HG03159 (cell line): Measurements from ENCODE around the gene SEMA4G.

Experiments used
- ATAC-seq: cut with Tn5 transposase; IDR thresholded peaks from one replicate; pipeline ENCODE4 v1.9.1; 2021; ENCODE audit warnings: mild to moderate bottlenecking, moderate library complexity; ENCODE audit not compliant: unreplicated experiment

The SEMA4G gene, protein sequence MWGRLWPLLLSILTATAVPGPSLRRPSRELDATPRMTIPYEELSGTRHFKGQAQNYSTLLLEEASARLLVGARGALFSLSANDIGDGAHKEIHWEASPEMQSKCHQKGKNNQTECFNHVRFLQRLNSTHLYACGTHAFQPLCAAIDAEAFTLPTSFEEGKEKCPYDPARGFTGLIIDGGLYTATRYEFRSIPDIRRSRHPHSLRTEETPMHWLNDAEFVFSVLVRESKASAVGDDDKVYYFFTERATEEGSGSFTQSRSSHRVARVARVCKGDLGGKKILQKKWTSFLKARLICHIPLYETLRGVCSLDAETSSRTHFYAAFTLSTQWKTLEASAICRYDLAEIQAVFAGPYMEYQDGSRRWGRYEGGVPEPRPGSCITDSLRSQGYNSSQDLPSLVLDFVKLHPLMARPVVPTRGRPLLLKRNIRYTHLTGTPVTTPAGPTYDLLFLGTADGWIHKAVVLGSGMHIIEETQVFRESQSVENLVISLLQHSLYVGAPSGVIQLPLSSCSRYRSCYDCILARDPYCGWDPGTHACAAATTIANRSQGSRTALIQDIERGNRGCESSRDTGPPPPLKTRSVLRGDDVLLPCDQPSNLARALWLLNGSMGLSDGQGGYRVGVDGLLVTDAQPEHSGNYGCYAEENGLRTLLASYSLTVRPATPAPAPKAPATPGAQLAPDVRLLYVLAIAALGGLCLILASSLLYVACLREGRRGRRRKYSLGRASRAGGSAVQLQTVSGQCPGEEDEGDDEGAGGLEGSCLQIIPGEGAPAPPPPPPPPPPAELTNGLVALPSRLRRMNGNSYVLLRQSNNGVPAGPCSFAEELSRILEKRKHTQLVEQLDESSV

DNA sequence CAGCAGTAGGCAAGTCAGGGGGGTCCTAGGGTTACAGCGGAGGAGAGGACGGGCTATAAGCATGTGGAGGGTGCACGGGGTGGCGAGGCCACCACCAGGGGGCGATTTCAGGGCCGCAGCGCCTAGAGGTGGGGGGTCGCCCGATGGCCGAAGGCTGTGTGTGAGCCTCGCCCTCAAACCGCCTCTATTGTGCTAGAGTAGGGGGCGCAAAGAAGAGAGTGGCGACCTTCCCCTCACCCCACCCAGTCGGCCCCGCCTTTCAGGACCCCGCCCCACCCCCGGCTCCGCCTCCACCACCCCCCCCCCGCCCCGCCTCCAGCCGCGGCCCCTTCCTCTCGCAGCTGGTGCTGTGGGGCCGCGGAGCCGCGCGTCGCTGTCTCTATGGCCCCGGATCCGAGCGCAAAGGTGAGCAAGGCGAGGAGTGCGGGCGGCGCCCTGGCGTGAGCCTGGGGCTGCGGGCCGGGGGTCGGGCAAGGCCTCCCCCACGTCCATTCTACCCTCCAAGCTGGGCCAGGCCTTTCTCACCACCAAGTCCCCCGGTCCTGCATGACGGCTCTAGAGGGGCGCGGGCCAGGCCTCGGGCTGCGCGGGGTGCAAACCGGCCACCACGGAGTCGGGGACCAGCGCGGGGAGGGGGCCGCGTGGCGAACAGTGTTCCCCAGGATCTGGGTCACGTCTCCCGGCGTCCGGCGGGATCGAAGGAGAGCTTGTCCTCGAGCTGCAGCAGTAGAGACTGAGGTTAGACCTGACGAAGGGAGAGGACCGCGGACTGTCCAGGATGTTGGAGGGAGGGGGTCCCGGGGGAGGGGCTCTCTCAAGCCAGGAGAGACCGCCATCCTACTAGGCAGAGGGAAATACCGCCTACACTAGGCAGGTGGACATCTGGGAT, at the start of gene SEMA4G:
Gene SEMA4G, plus strand, starts transcription at position 318 of the 889 bp plus-strand sequence. CDS start 3,409 bp downstream, outside the sequence.
- peak; percentile 76 for ATAC-seq

DNA sequence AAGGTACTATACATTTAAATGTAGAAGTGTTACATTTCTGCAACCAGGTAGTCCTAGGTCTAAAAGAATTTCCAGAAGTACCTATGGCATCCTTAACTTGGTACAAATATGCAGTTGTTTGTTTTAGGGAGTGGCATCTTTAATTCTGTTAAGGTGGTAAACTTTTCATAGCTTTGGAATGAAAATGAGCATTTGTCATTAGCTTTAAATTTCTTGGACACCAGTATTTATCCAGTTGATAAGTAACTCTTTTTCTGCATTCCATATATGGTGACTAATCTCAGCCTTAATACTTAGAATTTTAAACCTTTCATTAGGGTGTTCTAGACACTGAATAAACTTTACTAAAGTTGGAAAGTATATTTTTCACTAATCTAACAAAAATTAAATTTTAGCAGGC, 45.7 kb upstream of the SEMA4G start:
- ATAC-seq, result no peak

DNA sequence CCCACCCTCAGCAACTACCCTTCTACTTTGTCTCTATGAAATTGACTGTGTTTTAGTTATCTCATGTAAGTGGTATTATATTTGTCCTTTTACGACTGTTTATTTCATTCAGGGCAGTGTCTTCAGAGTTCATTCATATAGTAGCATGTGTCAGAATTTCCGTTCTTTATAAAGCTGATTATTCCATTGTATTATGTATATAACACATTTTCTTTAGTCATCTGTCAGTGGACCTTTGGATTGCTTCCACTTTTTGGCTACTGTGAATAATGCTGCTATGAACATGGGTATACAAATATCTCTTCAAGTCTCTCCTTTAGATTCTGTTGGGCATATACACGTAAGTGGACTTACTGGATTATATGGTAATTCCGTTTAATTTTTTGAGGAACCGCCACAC, 42.0 kb upstream of the SEMA4G start:
- no peak for ATAC-seq

DNA sequence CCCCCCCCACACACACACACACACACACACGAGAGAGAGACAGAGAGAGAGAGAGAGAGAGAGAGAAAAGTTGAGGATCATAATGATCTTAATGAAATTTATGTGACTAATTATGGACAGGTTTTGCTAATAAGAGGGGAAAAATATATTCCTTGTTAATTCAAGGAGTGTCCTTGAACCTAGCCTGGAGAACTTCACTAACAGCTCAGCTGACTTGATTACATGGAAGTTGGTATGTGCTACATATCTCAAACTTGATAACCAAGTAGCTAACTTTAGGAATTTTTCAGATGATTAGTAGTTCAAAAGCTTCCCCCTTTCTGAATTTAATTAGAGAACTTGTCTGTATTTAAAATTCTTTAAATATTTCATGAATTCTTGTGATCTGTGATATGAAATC, 41.3 kb upstream of the SEMA4G start:
- no peak for ATAC-seq

DNA sequence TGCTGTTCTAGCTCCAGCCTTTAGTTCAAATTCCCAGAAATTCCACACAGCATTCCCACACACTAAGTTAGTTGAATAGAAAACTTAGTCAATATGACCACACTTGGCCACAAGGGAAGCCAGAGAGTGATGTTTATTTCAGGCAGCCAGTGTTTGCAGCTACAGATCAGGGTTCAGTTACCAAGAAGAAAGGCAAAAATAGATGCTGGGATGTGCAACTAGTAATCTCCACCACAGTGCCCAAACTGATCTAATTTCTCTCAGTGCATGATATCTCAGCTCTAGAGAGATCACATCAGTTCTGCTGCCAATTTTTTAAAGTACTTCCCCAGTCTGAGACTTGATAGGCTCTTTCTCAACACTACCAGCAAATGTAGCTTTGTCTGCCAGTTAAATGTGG, 38.9 kb upstream of the SEMA4G start:
- no peak for ATAC-seq

DNA sequence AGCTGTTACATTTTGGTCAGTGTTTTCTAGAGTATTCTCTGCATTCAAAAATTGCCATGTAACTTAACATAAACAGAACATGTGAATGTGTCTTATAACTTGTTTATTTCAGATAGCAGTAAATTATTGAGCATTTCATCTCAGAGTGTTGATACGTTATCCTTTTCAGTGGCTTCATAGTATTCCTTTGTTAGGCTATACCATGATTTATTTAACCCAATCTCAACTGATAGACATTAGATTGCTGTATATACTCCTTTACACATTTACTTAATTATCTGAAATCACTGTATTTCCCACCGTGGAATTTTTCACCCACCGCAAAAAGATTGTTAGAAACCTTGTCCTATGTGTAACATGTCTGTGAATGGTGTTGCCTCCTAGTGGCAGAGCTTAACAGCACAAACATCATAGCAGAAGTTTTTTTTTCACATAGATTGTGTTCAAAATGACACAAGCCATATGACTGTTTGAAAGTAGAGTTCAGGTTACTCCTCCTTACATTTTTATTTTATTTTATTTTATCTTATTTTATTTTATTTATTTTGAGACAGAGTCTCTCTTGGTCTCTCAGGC, 35.1 kb upstream of the SEMA4G start:
- no peak for ATAC-seq

DNA sequence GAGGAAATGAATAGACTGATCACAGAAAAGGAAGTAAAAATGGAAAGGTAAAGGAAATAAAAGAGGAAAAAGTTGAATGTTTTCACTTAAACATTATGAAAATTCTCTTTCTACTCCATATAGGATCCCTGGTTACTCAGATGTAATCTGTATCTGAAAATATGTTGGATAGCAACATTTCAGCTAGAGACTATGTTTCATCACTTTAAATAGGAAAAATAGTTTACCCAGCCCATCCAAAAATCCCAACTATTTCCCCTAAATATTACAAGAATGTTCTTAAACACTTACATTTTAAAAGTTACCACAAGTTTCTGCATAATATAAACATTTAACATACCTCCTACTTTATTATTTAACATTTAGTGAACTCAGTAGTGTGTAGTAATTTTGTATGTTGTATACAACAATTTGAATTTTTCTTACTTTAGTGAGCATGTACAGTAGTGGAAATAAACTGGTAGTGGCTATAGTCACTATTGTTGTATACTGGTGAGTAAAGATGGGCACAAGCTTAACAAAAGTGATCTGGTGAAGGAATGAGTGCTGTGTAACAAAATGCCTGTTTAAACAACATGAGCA, 29.4 kb upstream of the SEMA4G start:
- ATAC-seq, result no peak

DNA sequence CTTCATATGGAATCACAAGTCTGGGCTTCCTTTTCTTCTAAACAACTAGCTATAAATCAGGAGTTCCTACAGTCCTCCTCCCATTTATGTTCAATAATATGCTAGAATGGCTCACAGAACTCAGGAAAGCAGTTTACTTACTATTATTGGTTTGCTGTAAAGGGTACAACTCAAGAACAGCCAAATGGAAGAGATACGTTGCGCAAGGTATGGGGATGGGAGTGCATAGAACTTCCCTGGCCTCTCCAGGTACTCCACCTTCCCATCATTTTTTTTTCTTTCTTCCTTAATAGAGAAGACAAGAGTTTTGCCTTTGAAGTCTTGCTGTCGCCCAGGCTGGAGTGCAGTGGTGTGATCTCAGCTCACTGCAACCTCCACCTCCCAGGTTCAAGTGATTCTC, 27.1 kb upstream of the SEMA4G start:
- ATAC-seq, result no peak

DNA sequence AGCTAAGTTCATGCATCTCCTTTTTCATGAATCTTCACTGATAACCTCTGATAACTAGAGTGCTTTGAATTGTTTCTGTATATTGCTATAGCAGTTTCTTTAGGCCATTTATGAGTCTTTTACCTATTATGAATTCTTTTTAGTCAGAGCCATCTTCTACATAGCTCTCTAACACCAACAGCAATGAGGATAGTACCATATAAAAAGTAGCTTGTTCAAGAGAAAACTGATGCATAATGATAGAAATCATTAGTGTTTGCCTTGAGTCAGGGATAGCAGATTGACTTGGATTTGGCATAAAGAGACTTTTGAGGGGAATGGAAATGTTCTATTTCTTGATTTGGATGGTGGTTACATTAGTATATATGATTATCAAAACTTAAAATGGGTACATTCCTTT, 25.8 kb upstream of the SEMA4G start:
- no peak for ATAC-seq

DNA sequence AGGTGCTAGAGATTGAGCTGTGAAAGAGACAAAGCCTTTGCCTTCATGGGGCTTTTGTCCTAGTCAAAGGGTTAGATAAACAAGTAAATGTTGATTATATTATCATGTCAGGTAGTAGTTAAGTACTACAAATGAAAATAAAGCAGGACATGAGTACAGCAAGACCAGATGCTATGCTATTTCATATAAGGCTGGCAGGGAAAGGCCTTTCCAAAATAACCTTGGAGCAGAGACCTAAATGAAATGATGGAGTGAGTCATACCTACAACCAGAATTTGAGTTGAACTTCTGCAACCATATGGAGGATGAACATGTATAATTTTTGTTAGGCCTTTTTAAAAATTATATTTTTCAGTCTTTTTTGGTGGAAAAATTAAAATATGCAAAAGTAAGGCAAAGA, 23.6 kb upstream of the SEMA4G start:
- ATAC-seq, result no peak

DNA sequence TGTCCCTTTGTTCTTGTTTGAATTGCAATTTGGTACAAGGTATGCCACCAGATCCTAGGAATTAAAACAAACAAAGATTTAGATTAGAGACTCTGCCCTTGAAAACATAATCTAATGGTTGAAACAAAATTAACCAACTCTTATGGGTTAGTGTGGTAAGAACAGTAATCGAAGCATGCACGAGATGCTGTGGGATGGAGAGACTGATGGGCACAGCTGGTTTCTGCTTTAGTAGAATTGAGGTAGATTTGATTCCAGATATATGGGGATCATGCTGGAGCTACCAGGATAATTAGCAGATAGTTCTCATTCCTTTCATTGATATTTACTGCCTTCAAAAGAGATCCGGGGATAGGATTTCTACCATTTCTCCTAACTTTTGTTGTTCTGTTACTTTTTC, 20.4 kb upstream of the SEMA4G start:
- no peak for ATAC-seq

DNA sequence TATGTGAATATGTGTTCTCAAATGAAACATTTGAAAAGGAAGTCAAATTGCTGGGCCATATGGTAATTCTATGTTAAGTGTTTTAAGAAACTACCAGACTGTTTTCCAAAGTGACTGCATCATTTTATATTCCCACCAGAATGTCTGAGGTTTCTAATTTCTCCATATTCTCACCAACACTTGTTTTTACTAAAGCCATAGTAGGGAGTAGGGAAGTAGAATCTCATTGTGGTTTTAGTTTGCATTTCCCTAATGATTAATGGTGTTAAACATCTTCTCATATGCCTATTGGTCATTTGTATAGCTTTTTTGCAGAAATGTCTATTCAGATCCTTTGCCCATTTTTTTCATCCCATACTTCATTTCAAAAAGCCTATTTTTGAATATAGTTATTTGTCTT, 9.1 kb upstream of the SEMA4G start:
- no peak for ATAC-seq

DNA sequence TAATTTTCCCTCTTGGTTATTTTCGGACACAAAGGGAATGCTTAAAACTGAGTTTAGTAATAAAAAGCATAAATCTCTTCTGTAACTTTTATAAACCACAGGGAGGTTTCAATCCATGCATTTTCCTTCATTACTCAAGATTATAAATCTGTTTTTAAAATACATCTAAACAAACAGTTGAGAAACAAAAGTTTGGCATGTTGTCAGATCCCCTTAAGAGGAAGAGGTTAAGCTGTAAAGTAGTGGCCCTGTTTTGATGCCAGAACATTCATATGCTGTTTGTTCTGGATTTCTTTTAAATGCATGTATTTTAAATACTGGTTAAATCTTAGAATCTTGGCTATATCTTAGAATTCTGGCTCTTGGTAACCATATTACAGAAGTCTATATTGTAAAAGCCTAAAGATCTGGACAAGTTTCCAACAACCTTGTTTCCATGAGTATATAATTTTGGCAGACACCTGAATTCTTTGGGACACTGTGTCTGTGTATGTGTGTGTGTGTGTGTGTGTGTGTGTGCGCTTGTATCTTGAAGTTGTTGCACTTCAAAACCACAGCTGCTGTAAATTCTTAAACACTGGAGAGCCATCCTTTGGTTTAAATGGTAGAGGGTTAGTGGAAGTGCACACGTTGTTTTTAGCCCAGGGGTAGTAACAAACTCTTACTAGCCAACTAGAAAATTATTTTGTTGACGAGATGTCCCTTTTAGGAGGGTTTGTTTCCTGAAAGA, 6.8 kb upstream of the SEMA4G start:
- ATAC-seq, result no peak

DNA sequence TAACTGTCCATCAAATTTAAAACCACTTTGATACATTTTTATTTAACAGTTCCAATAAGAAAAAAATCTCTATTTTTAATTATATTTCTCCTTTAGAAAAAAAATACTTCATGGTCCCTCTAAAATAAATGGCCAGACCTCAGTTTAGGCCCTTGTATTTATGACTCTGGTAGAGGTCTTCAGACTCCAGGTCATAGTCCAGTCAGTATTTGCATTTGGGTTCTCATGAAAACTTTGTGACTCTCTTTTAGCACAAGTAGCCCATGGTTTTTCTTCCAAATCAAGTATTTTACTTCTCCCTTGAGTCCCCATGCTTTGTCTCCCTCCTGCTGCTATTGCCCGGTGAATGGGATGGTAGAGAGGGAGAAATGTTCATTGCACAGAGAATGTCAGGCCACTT, 5.5 kb upstream of the SEMA4G start:
- ATAC-seq, result no peak

DNA sequence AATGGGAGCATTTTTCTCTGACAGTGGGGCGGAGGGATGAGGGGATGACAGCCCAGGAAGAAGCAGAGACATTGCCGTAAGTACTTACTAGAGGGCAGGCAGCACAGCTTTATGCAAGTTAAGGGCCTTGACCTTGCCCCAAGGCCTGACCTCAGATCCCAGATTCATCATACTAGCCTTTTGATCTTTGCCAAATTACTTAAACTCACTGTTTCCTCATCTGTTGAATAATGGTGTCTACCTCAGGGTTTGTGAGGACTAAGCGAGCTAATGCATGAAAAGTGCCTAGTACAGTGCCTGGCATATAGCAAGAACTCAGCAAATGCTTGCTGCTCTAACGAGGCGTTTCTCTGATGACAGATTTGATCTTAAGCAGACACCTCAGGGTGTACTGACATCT, 3.5 kb upstream of the SEMA4G start:
- ATAC-seq, result no peak

DNA sequence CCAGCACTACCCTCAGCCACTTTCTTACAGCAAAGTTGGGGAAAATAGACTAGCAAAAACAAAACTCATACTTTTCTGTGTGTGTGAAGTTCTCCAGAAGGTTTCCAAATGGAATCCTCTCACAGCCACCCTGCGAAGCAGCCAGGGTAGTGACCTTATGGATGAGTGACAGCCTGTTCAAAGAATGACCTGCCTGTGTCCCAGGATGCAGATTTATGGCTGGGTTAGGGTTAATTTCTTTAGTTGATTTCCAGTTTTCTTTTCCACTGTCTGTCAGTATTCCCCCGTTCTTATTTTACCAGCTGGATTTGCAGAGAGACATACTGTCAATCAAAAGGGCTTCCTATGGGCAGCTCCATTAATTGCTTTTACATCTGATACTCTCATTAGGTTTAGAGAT, 2.4 kb upstream of the SEMA4G start:
- no peak for ATAC-seq

DNA sequence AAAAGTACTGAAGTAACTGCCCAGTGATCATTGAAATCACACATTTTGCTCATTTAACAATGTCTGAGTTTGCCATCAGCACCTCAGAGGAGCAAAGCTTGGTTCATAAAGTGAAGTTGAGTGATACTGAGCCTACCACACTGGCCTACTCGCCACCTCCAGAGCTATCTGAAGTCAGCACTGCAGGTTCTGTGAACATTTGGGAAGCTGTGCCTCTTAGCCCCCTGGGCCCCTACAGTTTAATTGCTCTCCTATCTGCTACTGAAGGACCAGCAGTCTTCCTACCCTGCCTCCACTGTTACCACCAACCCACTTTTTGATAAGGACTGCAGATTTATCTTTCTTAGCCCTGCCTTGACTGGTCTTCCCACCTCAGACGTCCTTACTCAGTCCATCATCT, 2.0 kb upstream of the SEMA4G start:
- no peak for ATAC-seq

DNA sequence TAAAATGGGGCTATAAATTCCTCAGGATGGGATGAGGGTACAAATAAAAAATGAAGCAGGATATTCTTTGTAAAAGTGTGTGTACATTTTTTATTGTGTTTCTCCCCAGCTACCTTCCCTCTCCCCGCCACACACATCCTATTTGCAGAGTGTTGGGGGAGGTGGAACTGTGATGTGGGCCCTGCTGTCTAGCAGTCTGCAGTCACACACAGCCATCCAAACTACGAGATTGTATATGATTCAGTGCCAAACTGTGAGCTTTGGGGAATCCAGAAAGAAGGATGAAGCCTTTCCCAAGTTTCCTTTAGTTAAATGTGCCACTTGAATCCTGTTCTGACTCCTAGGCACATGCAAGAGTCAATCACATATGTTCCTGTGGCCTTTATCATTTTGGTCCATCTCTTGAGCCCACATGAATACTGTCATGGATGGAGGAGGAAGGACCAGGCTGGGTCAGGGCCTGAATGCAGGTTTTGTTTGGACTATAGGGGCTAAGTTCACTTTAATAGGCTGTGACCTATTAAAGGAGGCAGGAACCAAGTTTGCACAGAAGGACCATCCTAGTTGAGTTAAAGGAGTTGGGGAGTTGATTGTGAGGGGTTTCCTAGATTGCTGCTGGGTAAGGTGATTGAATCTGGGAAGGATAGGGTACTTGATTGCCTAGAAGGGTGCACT, 1.1 kb upstream of the SEMA4G start:
- ATAC-seq, result no peak

DNA sequence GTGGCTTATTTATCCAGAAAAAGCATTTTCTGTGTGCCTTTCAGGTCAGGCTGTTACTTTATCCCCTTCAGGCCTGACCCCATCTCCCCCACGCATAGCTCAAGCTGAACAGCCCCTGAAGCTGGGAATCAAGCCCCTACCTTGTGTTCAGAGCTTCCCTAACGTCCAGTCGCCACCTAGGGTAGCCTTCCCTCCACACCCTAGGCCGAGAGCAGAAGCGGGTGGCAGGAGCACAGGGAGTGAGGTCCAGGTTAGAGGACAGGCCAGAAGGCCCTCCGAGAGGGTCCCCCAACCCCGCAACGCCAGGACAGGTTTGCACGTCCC, 479 bp upstream of the SEMA4G start:
- no peak for ATAC-seq
